HL-60 (cell line): ENCODE data around the gene LDB3.

Experiments
- DNase-seq, 2 experiments: peaks; one replicate each; pipeline ENCODE4 v3.0.0-alpha.2; 2010 to 2020; ENCODE audit warnings: low read depth in 1 of 2, low spot score in 1 of 2
- H3K27ac ChIP-seq: fragments of 250-450 bp; sonication (Bioruptor Pico); replicated peaks from 2 replicates; pipeline ENCODE4 v1.5.1; 2020; ENCODE audit warnings: mild to moderate bottlenecking, moderate library complexity
- H3K27me3 ChIP-seq: fragments of 250-450 bp; sonication (Bioruptor Pico); 2 replicates; pipeline ENCODE4 v1.5.1; 2021; ENCODE audit warnings: mild to moderate bottlenecking, moderate library complexity; ENCODE audit not compliant: insufficient read depth, poor library complexity, severe bottlenecking
- H3K4me3 ChIP-seq: replicated peaks from 2 replicates; pipeline ENCODE4 v1.5.1; 2011; ENCODE audit warnings: mild to moderate bottlenecking, control low read depth, low read length; ENCODE audit not compliant: insufficient read depth
- CTCF ChIP-seq: IDR thresholded peaks from one replicate; pipeline ENCODE4 v1.5.1; 2011; ENCODE audit warnings: low read length, control low read depth, inconsistent platforms; ENCODE audit not compliant: insufficient read depth
- GABPA ChIP-seq: IDR thresholded peaks from 2 replicates; pipeline ENCODE4 v1.6.1; 2012; ENCODE audit warnings: low read depth
- POLR2AphosphoS5 ChIP-seq: IDR thresholded peaks from 2 replicates; pipeline ENCODE4 v1.6.1; 2012; ENCODE audit warnings: low read depth
- SPI1 ChIP-seq: IDR thresholded peaks from 2 replicates; pipeline ENCODE4 v1.6.1; 2012; ENCODE audit warnings: low read depth, mild to moderate bottlenecking, borderline replicate concordance
- TF ChIP-seq, protein P1 (sequence below): IDR thresholded peaks from 2 replicates; pipeline ENCODE4 v1.6.1; 2012; ENCODE audit warnings: low read depth; ENCODE audit not compliant: insufficient replicate concordance

Gene LDB3

GRCh38 chr10:86710987-86711512 is 42.7 kb downstream of the LDB3 start:
- peak; percentile 57 to 75 for DNase-seq
- Histone ChIP-seq H3K27me3 (no peaks in the 10 kb centered on the region), H3K27ac (peak overlapping the region; percentile 62), H3K4me3 (peak overlapping the region; percentile 56)
- TF ChIP-seq CTCF: peak; percentile 77
- TF ChIP-seq GABPA: 0 out of 2 replicates have a peak, but pooled peaks have one; percentile 49
- peak; percentile 47; the same call in 1 of the 2 replicates for TF ChIP-seq POLR2AphosphoS5
- TF ChIP-seq SPI1: no peak
- TF ChIP-seq, protein P1, sequence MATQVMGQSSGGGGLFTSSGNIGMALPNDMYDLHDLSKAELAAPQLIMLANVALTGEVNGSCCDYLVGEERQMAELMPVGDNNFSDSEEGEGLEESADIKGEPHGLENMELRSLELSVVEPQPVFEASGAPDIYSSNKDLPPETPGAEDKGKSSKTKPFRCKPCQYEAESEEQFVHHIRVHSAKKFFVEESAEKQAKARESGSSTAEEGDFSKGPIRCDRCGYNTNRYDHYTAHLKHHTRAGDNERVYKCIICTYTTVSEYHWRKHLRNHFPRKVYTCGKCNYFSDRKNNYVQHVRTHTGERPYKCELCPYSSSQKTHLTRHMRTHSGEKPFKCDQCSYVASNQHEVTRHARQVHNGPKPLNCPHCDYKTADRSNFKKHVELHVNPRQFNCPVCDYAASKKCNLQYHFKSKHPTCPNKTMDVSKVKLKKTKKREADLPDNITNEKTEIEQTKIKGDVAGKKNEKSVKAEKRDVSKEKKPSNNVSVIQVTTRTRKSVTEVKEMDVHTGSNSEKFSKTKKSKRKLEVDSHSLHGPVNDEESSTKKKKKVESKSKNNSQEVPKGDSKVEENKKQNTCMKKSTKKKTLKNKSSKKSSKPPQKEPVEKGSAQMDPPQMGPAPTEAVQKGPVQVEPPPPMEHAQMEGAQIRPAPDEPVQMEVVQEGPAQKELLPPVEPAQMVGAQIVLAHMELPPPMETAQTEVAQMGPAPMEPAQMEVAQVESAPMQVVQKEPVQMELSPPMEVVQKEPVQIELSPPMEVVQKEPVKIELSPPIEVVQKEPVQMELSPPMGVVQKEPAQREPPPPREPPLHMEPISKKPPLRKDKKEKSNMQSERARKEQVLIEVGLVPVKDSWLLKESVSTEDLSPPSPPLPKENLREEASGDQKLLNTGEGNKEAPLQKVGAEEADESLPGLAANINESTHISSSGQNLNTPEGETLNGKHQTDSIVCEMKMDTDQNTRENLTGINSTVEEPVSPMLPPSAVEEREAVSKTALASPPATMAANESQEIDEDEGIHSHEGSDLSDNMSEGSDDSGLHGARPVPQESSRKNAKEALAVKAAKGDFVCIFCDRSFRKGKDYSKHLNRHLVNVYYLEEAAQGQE: no peak

DNA sequence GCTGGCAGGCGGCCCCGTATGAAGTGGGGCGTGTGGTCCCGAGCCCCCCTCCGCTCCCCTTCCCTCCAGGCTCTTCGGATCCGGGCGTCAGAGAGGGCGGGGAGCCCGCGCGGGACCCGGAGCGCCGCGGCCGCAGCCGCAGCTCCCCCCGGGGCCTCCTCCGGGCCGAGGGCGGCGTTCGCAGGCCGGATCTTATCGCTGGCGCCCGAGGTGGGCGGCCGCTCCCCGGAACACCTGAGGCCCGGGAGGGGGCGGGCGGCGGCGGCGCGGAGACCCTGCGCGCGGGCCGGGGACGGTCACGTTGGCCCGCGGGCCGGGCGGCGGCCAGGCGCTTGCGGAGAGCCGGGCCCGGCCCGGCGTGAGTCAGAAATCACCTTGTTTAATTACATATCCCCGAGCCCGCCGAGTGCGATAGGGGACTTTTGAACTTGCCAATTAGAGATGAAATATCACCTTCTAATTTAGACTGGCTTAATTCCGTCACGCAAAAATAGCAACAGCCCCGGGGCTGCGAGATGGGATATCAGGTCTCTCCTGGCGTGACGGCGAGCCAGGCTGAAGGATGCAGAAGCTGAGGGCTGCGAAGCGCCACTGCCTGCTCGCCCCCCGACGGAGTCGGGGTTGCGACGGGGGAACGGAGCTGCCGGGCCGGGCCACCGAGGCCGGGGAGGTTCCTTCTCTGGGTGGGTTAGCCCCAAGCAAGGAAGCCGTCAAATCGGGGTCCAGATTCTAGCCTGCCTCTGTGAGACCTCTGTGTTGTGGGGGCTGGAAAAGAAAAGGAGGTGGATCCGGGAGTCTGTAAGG is 43.4 kb downstream of the LDB3 start:
- DNase-seq: no peak
- no peak for TF ChIP-seq SPI1
- TF ChIP-seq POLR2AphosphoS5: no peak
- no peak for TF ChIP-seq CTCF
- TF ChIP-seq GABPA: no peak
- TF ChIP-seq, protein P1: no peak
- no peaks in the 10 kb centered on the region for H3K27me3 ChIP-seq
- H3K27ac ChIP-seq: peak overlapping the region; percentile 62
- peak overlapping the region; percentile 56 for H3K4me3 ChIP-seq

GRCh38 chr10:86712317-86712707 is 44.0 kb downstream of the LDB3 start:
- TF ChIP-seq CTCF: no peak
- TF ChIP-seq SPI1: no peak
- TF ChIP-seq GABPA: no peak
- no peak for TF ChIP-seq POLR2AphosphoS5
- TF ChIP-seq, protein P1: no peak
- H3K27ac ChIP-seq: no peak overlapping the region
- no peaks in the 10 kb centered on the region for H3K27me3 ChIP-seq
- H3K4me3 ChIP-seq: no peak overlapping the region
- no peak for DNase-seq
